Lower leg skin (tissue), 4 donors: ENCODE results near the gene KDELR1. TPM values are rescaled to one million over a fixed set of nuclear protein-coding genes. Genes with fewer than 3 reads are reported as not detected.

Source experiments
- DNase-seq, 2 donors: peaks; one replicate each; pipeline ENCODE4 v3.0.0-alpha.2; 2019; ENCODE audit warnings: low spot score in 2 of 2
- H3K4me3 ChIP-seq: fragments of 200-600 bp; sonication (generic); 2 replicates; pipeline ENCODE4 v1.5.1; 2017; ENCODE audit warnings: mild to moderate bottlenecking, low read depth; ENCODE audit not compliant: poor library complexity, severe bottlenecking
- POLR2A ChIP-seq, 2 donors: fragments of 450-650 bp; IDR thresholded peaks; one replicate each; pipeline ENCODE4 v1.6.1; 2016 to 2017; ENCODE audit warnings: antibody characterized with exemption in 2 of 2, mild to moderate bottlenecking in 1 of 2, moderate library complexity in 1 of 2
- WGBS, 2 donors: methylation state at CpG; one replicate each; pipeline ENCODE4 v1.1.5; 2018; 5-methylcytosine and 5-hydroxymethylcytosine counted together
- intact Hi-C: fragments of 100-400 bp; cut with DNase I; formaldehyde crosslinking; loops from one replicate; pipeline ENCODE4 v1.15.0; 2023; ENCODE audit warnings: low total_unique reads
- total RNA-seq, 4 donors: library from RNA; depleted of rRNA; stranded (reverse); fragments of >200 nt; gene quantifications; one replicate each; pipeline ENCODE4 v1.1.0, GENCODE V29; 2016
- TF ChIP-seq, protein P1 (sequence below), 3 donors: fragments of 450-650 bp; IDR thresholded peaks; one replicate each; pipeline ENCODE4 v1.5.1; 2016; ENCODE audit warnings: antibody characterized with exemption in 3 of 3, mild to moderate bottlenecking in 3 of 3, moderate library complexity in 2 of 3

Gene KDELR1
- total RNA-seq, 4 donors from 2014 or later = 71.3 to 99.6 (median 80.3) TPM

DNA sequence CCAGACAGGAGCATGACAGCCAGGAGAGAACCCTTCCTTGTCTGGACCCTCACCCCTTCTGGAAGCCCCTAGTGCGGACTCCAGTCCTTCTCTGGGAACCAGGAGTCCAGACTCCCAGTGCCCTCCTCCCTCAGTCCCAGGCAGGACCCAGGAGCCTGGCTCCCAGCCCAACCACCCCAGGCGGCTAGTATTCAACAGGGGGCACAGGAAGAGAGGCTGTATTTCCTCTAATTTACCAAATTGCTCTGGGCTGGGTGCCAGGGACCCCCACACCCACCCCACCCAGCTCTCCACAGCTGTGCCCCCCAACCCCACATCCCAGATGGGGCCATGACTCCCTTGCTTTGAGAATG, 5.4 kb upstream of the KDELR1 start:
- TF ChIP-seq POLR2A (IDR thresholded peaks at IDR 0.05) = no peak
- TF ChIP-seq, protein P1, sequence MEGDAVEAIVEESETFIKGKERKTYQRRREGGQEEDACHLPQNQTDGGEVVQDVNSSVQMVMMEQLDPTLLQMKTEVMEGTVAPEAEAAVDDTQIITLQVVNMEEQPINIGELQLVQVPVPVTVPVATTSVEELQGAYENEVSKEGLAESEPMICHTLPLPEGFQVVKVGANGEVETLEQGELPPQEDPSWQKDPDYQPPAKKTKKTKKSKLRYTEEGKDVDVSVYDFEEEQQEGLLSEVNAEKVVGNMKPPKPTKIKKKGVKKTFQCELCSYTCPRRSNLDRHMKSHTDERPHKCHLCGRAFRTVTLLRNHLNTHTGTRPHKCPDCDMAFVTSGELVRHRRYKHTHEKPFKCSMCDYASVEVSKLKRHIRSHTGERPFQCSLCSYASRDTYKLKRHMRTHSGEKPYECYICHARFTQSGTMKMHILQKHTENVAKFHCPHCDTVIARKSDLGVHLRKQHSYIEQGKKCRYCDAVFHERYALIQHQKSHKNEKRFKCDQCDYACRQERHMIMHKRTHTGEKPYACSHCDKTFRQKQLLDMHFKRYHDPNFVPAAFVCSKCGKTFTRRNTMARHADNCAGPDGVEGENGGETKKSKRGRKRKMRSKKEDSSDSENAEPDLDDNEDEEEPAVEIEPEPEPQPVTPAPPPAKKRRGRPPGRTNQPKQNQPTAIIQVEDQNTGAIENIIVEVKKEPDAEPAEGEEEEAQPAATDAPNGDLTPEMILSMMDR (IDR thresholded peaks at IDR 0.05) = no peak
- intact Hi-C loops = no loop called here
- H3K4me3 ChIP-seq = no peak overlapping the region
- WGBS, 2 donors = 53 to 60% methylated on average over 2 of the region's 2 CpGs
- DNase-seq = no peak

DNA sequence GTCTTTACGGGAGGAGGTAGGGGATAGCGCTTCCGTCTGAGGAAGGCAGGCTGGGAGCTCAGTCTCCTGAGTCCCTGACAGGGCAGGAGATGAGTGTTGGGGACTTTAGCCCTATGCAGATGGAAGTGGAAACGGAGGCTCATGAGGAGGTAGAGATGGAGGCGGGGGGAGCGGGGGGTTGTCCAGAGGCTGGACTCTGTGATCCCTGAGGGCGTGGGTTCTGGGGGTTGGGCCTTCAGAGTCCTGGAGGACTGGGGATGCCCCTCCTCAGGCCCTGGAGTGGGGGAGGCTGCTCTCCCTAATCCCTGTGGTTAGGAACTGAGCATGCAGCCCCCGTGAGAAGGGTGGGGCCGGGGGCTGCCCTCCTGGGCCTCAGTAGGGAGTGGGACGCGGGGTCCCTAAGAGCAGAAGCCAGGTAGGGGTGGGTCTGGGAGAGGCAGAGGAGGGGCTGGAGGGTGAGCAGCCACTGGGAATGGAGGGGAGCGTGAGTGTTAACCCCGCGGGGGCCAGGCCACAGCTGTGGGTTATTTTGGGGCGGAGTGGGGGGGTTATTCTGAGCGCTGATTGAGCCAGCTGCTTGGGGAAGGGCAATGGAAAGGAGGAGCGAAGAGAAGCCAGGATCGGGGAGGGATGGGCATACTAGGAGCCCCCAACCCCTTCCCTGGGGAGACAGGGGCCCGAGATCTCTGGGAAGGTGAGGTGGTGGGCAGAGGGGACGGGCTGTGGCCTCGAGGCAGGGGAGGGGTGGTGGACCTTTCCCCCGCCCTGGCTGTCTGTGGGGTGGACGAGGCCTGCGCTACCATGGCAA, 4.9 kb upstream of the KDELR1 start:
- intact Hi-C loops = no loop called here
- DNase-seq = no peak
- H3K4me3 ChIP-seq = no peak overlapping the region
- TF ChIP-seq POLR2A (IDR thresholded peaks at IDR 0.05) = no peak
- TF ChIP-seq, protein P1 (IDR thresholded peaks at IDR 0.05) = no peak
- 53 to 60% methylated on average over 24 of the region's 24 CpGs for WGBS, 2 donors

DNA sequence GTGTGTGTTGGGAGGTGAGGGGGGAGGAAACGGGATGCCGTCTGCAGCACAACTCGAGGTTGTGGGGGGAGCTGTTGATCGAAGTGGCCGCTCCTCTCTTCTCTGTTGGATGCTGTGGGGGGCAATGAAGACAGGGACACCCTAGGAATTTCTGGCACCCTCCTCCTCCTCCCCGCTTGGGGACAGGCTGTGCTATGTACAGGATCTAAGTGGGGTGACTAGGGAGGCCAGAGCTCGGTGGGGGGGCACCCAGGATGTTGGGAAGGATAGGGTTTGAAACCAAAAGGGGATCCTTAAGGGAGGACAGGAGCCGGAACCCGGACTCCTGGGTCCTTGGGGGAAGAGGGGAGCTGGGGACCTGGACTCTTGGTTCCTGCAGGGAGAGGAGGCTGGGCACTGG, 4.1 kb upstream of the KDELR1 start:
- intact Hi-C loops = no loop called here
- TF ChIP-seq POLR2A (IDR thresholded peaks at IDR 0.05) = no peak
- TF ChIP-seq, protein P1 (IDR thresholded peaks at IDR 0.05) = no peak
- 31 to 32% methylated on average over 9 of the region's 9 CpGs for WGBS, 2 donors
- no peak for DNase-seq
- H3K4me3 ChIP-seq = no peak overlapping the region

DNA sequence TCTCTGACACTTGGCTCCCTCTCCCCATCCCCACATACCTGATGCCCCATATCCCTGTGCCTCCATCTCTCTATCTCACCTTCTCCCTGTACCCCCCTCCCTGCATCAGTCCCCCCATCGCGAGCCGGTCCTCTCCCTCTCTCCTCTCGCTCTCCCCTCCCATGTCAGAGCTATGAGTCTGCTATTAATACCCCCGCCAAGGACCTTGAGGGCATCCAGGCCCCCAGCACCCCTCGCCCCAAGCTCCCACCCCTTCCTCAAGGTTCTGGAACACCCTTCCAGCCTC, 3.8 kb upstream of the KDELR1 start:
- TF ChIP-seq POLR2A (IDR thresholded peaks at IDR 0.05) = no peak
- TF ChIP-seq, protein P1 (IDR thresholded peaks at IDR 0.05) = no peak
- intact Hi-C loops = no loop called here
- WGBS, 2 donors = 14 to 16% methylated on average over 6 of the region's 6 CpGs
- DNase-seq = no peak
- no peak overlapping the region for H3K4me3 ChIP-seq

DNA sequence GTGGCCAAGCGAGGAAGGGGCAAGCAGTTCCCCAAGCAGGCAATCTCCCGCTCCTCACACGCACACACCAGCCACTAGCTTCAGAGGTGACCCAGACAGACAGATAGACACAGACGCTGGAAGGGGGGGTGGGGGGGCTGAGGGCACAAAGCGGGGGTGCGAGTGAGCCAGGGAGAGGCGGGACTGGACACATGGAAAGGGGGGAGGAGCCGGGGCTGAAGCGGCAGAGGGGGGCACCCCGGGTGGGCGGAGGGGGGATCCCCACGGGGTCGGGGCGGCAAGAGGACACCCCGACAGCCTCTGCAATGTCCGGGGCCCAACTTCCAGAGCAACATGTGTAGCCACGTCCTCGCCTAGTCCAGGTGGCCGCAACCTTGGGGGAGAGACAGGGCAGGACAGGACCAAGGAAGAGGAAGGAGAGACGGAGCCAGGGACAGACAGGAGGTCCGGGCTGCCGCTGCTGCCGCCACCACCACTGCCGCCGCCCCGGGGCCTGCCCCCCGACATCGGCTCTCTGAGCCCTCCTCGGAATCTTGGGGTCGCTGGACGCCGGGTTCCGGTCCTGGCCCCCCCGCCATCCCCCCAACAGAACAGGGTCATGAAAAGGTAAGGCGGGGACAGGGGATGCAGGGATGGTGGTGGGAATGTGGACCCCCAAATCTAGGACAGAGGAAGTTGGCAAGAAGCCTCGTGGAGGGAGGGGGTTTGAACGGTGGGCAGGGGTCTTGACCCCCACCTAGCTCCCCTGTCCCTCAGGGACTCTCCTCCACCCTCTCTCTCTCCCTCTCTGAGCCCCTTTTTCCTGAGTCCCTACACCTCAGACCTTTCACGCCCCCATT, 3.2 kb upstream of the KDELR1 start:
- no peak for DNase-seq
- 3 to 4% methylated on average over 30 to 34 of the region's 38 CpGs for WGBS, 2 donors
- TF ChIP-seq, protein P1 (IDR thresholded peaks at IDR 0.05) = no peak
- no peak for TF ChIP-seq POLR2A (IDR thresholded peaks at IDR 0.05)
- intact Hi-C loops = no loop called here
- H3K4me3 ChIP-seq = no peak overlapping the region
